Measurements from ENCODE around the gene TMSB15A. TPM values are rescaled to one million over a fixed set of nuclear protein-coding genes. Genes with fewer than 3 reads are reported as not detected.

Gene TMSB15A
- total and polyA plus RNA-seq, 2 of the 13 experiments (the other 11 are each of a cell fraction or from before 2014, with no cell fraction given), result not detected

- TF ChIP-seq PRDM4 (CRISPR knock-in tag; IDR thresholded peaks at IDR 0.05; ENCODE audit: borderline replicate concordance) (no peak), RBM22 (optimal IDR thresholded peaks at IDR 0.05; ENCODE audit: low read length) (no peak), HOMEZ (CRISPR knock-in tag; IDR thresholded peaks at IDR 0.05; ENCODE audit: low read depth) (no peak), NR2F2 (IDR thresholded peaks at IDR 0.05; ENCODE audit: borderline replicate concordance, low read depth) (no peak), PCBP2 (optimal IDR thresholded peaks at IDR 0.05; ENCODE audit: low read depth, low read length, poor library complexity, severe bottlenecking) (no peak), STAT6 (CRISPR knock-in tag; IDR thresholded peaks at IDR 0.05; ENCODE audit: borderline replicate concordance) (no peak), BHLHE40 (IDR thresholded peaks at IDR 0.05; ENCODE audit: low read length) (no peak)
These were observed at the start of gene TMSB15A (continued) for GRCh38 chrX:102515975-102516941.
